ENCODE results near the gene TRABD2A. TPM values are rescaled to one million over a fixed set of nuclear protein-coding genes. Genes with fewer than 3 reads are reported as not detected.

Gene TRABD2A
- total RNA-seq, 3 donors from 2014 or later (not counting 1 experiment from before 2014, with no cell fraction given): 1.4 to 6.3 (median 6.3) TPM

- Mint-ChIP-seq H3K9me3 (no peaks in the 10 kb centered on the region), H3K4me3 (no peak overlapping the region), H3K4me1 (peaks cover 10 to 12% of the 10 kb centered on the region in 2 donors), H3K27ac (no peak overlapping the region), H3K27me3 (ENCODE audit: low read depth in 2 of 2) (peaks cover 0 to 7% of the 10 kb centered on the region in 2 donors), H3K36me3 (no peaks in the 10 kb centered on the region)
- ATAC-seq (no peak), DNase-seq (no peak)
- Histone ChIP-seq H3K36me3 (ENCODE audit: control insufficient read depth, insufficient read depth, low read length) (no peaks in the 10 kb centered on the region), H3K4me3 (ENCODE audit: low read length) (no peak overlapping the region), H3K27me3 (ENCODE audit: control insufficient read depth, insufficient read depth, low read length) (no peaks in the 10 kb centered on the region), H3K9me3 (ENCODE audit: control insufficient read depth, insufficient read depth, low read length) (no peaks in the 10 kb centered on the region), H3K27ac (ENCODE audit: low read length) (no peak overlapping the region), H3K4me1 (ENCODE audit: control insufficient read depth, insufficient read depth, low read length) (peaks cover 9% of the 10 kb centered on the region)
- no peak for TF ChIP-seq CTCF (IDR thresholded peaks at IDR 0.05)
- intact Hi-C loops (cut with micrococcal nuclease): no loop called here
- 100% methylated on average over 3 of the region's 3 CpGs for WGBS (ENCODE audit: insufficient coverage)
Observed at GRCh38 chr2:84866122-84866521, 14.8 kb downstream of the TRABD2A start.

GRCh38 chr2:84865181-84865783 is 15.6 kb downstream of the TRABD2A start:
- Mint-ChIP-seq H3K27me3 (ENCODE audit: low read depth in 2 of 2) (peaks cover 0 to 3% of the 10 kb centered on the region in 2 donors), H3K27ac (peak overlapping the region; percentile 75 to 80), H3K4me1 (peaks cover 10 to 12% of the 10 kb centered on the region in 2 donors), H3K4me3 (no peak overlapping the region), H3K36me3 (no peaks in the 10 kb centered on the region), H3K9me3 (no peaks in the 10 kb centered on the region)
- DNase-seq (peak in 1 of 2 donors; percentile 72), ATAC-seq (peak; percentile 67 to 87 (median 85))
- no peaks in the 10 kb centered on the region for H3K9me3 ChIP-seq (ENCODE audit: control insufficient read depth, insufficient read depth, low read length)
- 71% methylated on average over 4 of the region's 6 CpGs for WGBS (ENCODE audit: insufficient coverage)
- H3K36me3 ChIP-seq (ENCODE audit: control insufficient read depth, insufficient read depth, low read length): no peaks in the 10 kb centered on the region
- no peak overlapping the region for H3K4me3 ChIP-seq (ENCODE audit: low read length)
- intact Hi-C loops (cut with micrococcal nuclease): loop anchor here (1.0 kb wide), 2 partner anchors 124 to 370 kb away; no protein-coding TSS in a partner anchor
- no peak overlapping the region for H3K27ac ChIP-seq (ENCODE audit: low read length)
- TF ChIP-seq CTCF (IDR thresholded peaks at IDR 0.05): peak; percentile 77
- peaks cover 9% of the 10 kb centered on the region for H3K4me1 ChIP-seq (ENCODE audit: control insufficient read depth, insufficient read depth, low read length)
- H3K27me3 ChIP-seq (ENCODE audit: control insufficient read depth, insufficient read depth, low read length): no peaks in the 10 kb centered on the region

GRCh38 chr2:84862006-84862405 is 18.9 kb downstream of the TRABD2A start:
- WGBS (ENCODE audit: insufficient coverage): 93% methylated on average over 6 of the region's 6 CpGs
- H3K4me3 Mint-ChIP-seq: no peak overlapping the region
- H3K27ac ChIP-seq (ENCODE audit: low read length): no peak overlapping the region

More at GRCh38 chr2:84862006-84862405, 18.9 kb downstream of the TRABD2A start:
- Mint-ChIP-seq H3K9me3 (no peaks in the 10 kb centered on the region), H3K27ac (peak overlapping the region in 1 of 2 donors; percentile 33), H3K4me1 (peaks cover 26 to 34% of the 10 kb centered on the region in 2 donors), H3K27me3 (ENCODE audit: low read depth in 2 of 2) (no peaks in the 10 kb centered on the region), H3K36me3 (no peaks in the 10 kb centered on the region)
- Histone ChIP-seq H3K4me1 (ENCODE audit: control insufficient read depth, insufficient read depth, low read length) (peaks cover 28% of the 10 kb centered on the region), H3K36me3 (ENCODE audit: control insufficient read depth, insufficient read depth, low read length) (no peaks in the 10 kb centered on the region), H3K9me3 (ENCODE audit: control insufficient read depth, insufficient read depth, low read length) (no peaks in the 10 kb centered on the region), H3K4me3 (ENCODE audit: low read length) (no peak overlapping the region), H3K27me3 (ENCODE audit: control insufficient read depth, insufficient read depth, low read length) (no peaks in the 10 kb centered on the region)
- no peak for TF ChIP-seq CTCF (IDR thresholded peaks at IDR 0.05)
- no peak for DNase-seq
- intact Hi-C loops (cut with micrococcal nuclease): no loop called here
- ATAC-seq: no peak

Measured in natural killer cell (primary cell).